Transverse colon (tissue), 4 donors: Measurements from ENCODE around the gene PNPLA2. TPM values are rescaled to one million over a fixed set of nuclear protein-coding genes. Genes with fewer than 3 reads are reported as not detected.

Experiments used
- DNase-seq: peaks from one replicate; pipeline ENCODE4 v3.0.0-alpha.2; 2019
- H3K27ac ChIP-seq, 4 donors: fragments of 200-600 bp; sonication (generic); 2 replicates each; pipeline ENCODE4 v1.5.1; 2016 to 2018; ENCODE audit warnings: inconsistent platforms in 4 of 4
- H3K27me3 ChIP-seq: fragments of 200-600 bp; sonication (generic); 2 replicates; pipeline ENCODE4 v1.5.1; 2017; ENCODE audit warnings: inconsistent platforms
- H3K36me3 ChIP-seq, 4 donors: fragments of 200-600 bp; sonication (generic); 2 replicates each; pipeline ENCODE4 v1.5.1; 2017 to 2019; ENCODE audit warnings: inconsistent platforms in 4 of 4
- H3K4me1 ChIP-seq, 4 donors: fragments of 200-600 bp; sonication (generic); 2 replicates each; pipeline ENCODE4 v1.5.1; 2017 to 2020; ENCODE audit warnings: inconsistent platforms in 4 of 4
- H3K4me3 ChIP-seq, 4 donors: fragments of 200-600 bp; sonication (generic); 1 replicate in 1 of 4; 2 replicates in 3 of 4; pipeline versions ENCODE4 v1.5.1 to v1.6.1; 2017 to 2019; ENCODE audit warnings: inconsistent platforms in 4 of 4
- H3K9me3 ChIP-seq, 2 donors: fragments of 200-600 bp; sonication (generic); 2 replicates each; pipeline ENCODE4 v1.5.1; 2017 to 2019; ENCODE audit warnings: inconsistent platforms in 2 of 2
- CTCF ChIP-seq, 5 experiments: fragments of 200-600 bp in 3 of 5; fragments of 450-650 bp in 2 of 5; sonication (generic) in 3 of 5; IDR thresholded peaks; 1 replicate in 2 of 5; 2 replicates in 3 of 5; pipeline ENCODE4 v1.5.1; 2016 to 2017; ENCODE audit warnings: antibody characterized with exemption in 5 of 5, inconsistent platforms in 3 of 5, mild to moderate bottlenecking in 2 of 5, moderate library complexity in 1 of 5
- EP300 ChIP-seq: sonication (generic); formaldehyde crosslinking; IDR thresholded peaks from one replicate; pipeline ENCODE4 v1.6.1; 2017; ENCODE audit warnings: antibody characterized with exemption, low read depth
- POLR2A ChIP-seq: fragments of 450-650 bp; IDR thresholded peaks from one replicate; pipeline ENCODE4 v1.6.1; 2016; ENCODE audit warnings: antibody characterized with exemption, mild to moderate bottlenecking, moderate library complexity
- POLR2AphosphoS5 ChIP-seq, 3 donors: sonication (generic); formaldehyde crosslinking; IDR thresholded peaks; one replicate each; pipeline ENCODE4 v1.6.1; 2016; ENCODE audit warnings: antibody characterized with exemption in 3 of 3
- WGBS, 2 donors: methylation state at CpG; one replicate each; pipeline ENCODE4 v1.1.5; 2018; ENCODE audit warnings: low coverage in 1 of 2; 5-methylcytosine and 5-hydroxymethylcytosine counted together
- in situ Hi-C, 4 donors: fragments of 200-750 bp; cut with MboI; loops; one replicate each; pipeline versions ENCODE4 v1.15.0 to v1.15.1; 2017; ENCODE audit warnings: low sequenced_read_pairs in 3 of 4, low pct_ligation_motif_present in 1 of 4, low pct_unique_long_range_greater_than_20kb in 1 of 4
- intact Hi-C: fragments of 100-400 bp; cut with DNase I; formaldehyde crosslinking; loops from one replicate; pipeline ENCODE4 v1.15.1; 2023; ENCODE audit warnings: low total_unique reads
- total RNA-seq, 4 donors: library from RNA; depleted of rRNA; stranded (reverse); fragments of >200 nt; gene quantifications; one replicate each; pipeline ENCODE4 v1.1.0, GENCODE V29; 2016

The PNPLA2 gene
- total RNA-seq, 4 donors from 2014 or later: 61.7 to 821 (median 134) TPM

- intact Hi-C loops: no loop called here
- Histone ChIP-seq H3K4me3 (no peak overlapping the region), H3K27ac (no peak overlapping the region), H3K36me3 (peaks cover 0 to 16% (median 0%) of the 10 kb centered on the region in 4 donors), H3K4me1 (peaks cover 24 to 29% (median 27%) of the 10 kb centered on the region in 4 donors), H3K9me3 (no peaks in the 10 kb centered on the region), H3K27me3 (no peaks in the 10 kb centered on the region)
- in situ Hi-C loops: no loop called here
- TF ChIP-seq POLR2A (no peak), EP300 (no peak), POLR2AphosphoS5 (IDR thresholded peaks at IDR 0.05) (no peak), CTCF (IDR thresholded peaks at IDR 0.05) (no peak)
- no peak for DNase-seq
- 76% methylated on average over 20 of the region's 20 CpGs; no CpG with 5 or more reads in 1 of the 2 donors for WGBS, 2 donors
Measured at GRCh38 chr11:774873-775592, 43.7 kb upstream of the PNPLA2 start.

GRCh38 chr11:776263-776560 lies 42.5 kb upstream of the PNPLA2 start:
- 25 to 83% methylated on average over 1 to 11 of the region's 11 CpGs for WGBS, 2 donors
- TF ChIP-seq CTCF (IDR thresholded peaks at IDR 0.05) (no peak), EP300 (no peak), POLR2AphosphoS5 (IDR thresholded peaks at IDR 0.05) (no peak), POLR2A (no peak)
- DNase-seq: no peak
- in situ Hi-C loops: no loop called here
- Histone ChIP-seq H3K27ac (peak overlapping the region in 3 of 4 donors; percentile 88 to 93 (median 89)), H3K4me3 (peak overlapping the region; percentile 93 to 97 (median 95)), H3K4me1 (peaks cover 24 to 29% (median 27%) of the 10 kb centered on the region in 4 donors), H3K36me3 (peaks cover 0 to 5% (median 0%) of the 10 kb centered on the region in 4 donors), H3K27me3 (no peaks in the 10 kb centered on the region), H3K9me3 (no peaks in the 10 kb centered on the region)
- intact Hi-C loops: no loop called here

- Histone ChIP-seq H3K27me3 (no peaks in the 10 kb centered on the region), H3K27ac (peak overlapping the region; percentile 88 to 93 (median 89)), H3K4me1 (peaks cover 24 to 29% (median 27%) of the 10 kb centered on the region in 4 donors), H3K9me3 (no peaks in the 10 kb centered on the region), H3K4me3 (peak overlapping the region; percentile 93 to 97 (median 95)), H3K36me3 (no peaks in the 10 kb centered on the region)
- WGBS, 2 donors: 1% methylated on average over 19 of the region's 65 CpGs; no CpG with 5 or more reads in 1 of the 2 donors
- no peak for TF ChIP-seq POLR2A
- TF ChIP-seq POLR2AphosphoS5 (IDR thresholded peaks at IDR 0.05): no peak
- TF ChIP-seq EP300: no peak
- no peak for TF ChIP-seq CTCF (IDR thresholded peaks at IDR 0.05)
- no peak for DNase-seq
- in situ Hi-C loops: no loop called here
- intact Hi-C loops: no loop called here
Measured at GRCh38 chr11:776561-777287, 42.0 kb upstream of the PNPLA2 start.
